H9 (cell line): ENCODE data around the gene TIGD1. TPM values are rescaled to one million over a fixed set of nuclear protein-coding genes. Genes with fewer than 3 reads are reported as not detected.

ENCODE experiments used
- DNase-seq: peaks from one replicate; pipeline ENCODE4 v3.0.0-alpha.2; 2017
- H2AFZ ChIP-seq: one replicate; pipeline ENCODE4 v1.6.1; 2013; ENCODE audit warnings: mild to moderate bottlenecking, low read length, control low read depth, moderate library complexity
- H2AK5ac ChIP-seq: 2 replicates; pipeline ENCODE4 v1.6.1; 2013; ENCODE audit warnings: low read length, control low read depth, mixed read lengths; ENCODE audit not compliant: insufficient read length
- H2BK120ac ChIP-seq: one replicate; pipeline ENCODE4 v1.6.1; 2013; ENCODE audit warnings: low read depth, mild to moderate bottlenecking, low read length, control low read depth, inconsistent platforms; ENCODE audit not compliant: poor library complexity, severe bottlenecking
- H2BK12ac ChIP-seq: 2 replicates; pipeline ENCODE4 v1.6.1; 2013; ENCODE audit warnings: low read length, control low read depth, mixed read lengths, low read depth; ENCODE audit not compliant: insufficient read length
- H2BK15ac ChIP-seq: 2 replicates; pipeline ENCODE4 v1.6.1; 2013; ENCODE audit warnings: low read depth, low read length, control low read depth
- H2BK20ac ChIP-seq: one replicate; pipeline ENCODE4 v1.6.1; 2013; ENCODE audit warnings: low read depth, mild to moderate bottlenecking, low read length, control low read depth, inconsistent platforms; ENCODE audit not compliant: poor library complexity, severe bottlenecking
- H2BK5ac ChIP-seq: 2 replicates; pipeline ENCODE4 v1.6.1; 2013; ENCODE audit warnings: low read length, control low read depth, mixed read lengths; ENCODE audit not compliant: insufficient read length
- H3K14ac ChIP-seq: 2 replicates; pipeline ENCODE4 v1.6.1; 2013; ENCODE audit warnings: low read length, control low read depth; ENCODE audit not compliant: insufficient read depth
- H3K18ac ChIP-seq: 2 replicates; pipeline ENCODE4 v1.6.1; 2013; ENCODE audit warnings: low read depth, mild to moderate bottlenecking, mixed read lengths, low read length, control low read depth; ENCODE audit not compliant: insufficient read length
- H3K23ac ChIP-seq: 2 replicates; pipeline ENCODE4 v1.6.1; 2013; ENCODE audit warnings: low read length, control low read depth, mixed read lengths, low read depth; ENCODE audit not compliant: insufficient read length
- H3K23me2 ChIP-seq: 2 replicates; pipeline ENCODE4 v1.6.1; 2013; ENCODE audit warnings: low read depth, mild to moderate bottlenecking, mixed read lengths, low read length, control low read depth; ENCODE audit not compliant: insufficient read length, poor library complexity, severe bottlenecking
- H3K27ac ChIP-seq: 2 replicates; pipeline ENCODE4 v1.5.1; 2013; ENCODE audit warnings: low read length, control low read depth, mixed read lengths, low read depth; ENCODE audit not compliant: insufficient read length
- H3K27me3 ChIP-seq: 2 replicates; pipeline ENCODE4 v1.6.1; 2013; ENCODE audit warnings: low read length, control low read depth, inconsistent platforms; ENCODE audit not compliant: insufficient read depth
- H3K4ac ChIP-seq: 2 replicates; pipeline ENCODE4 v1.6.1; 2013; ENCODE audit warnings: low read depth, mild to moderate bottlenecking, control low read depth, inconsistent platforms, low read length, moderate library complexity
- H3K4me1 ChIP-seq: 2 replicates; pipeline ENCODE4 v1.6.1; 2013; ENCODE audit warnings: low read length, control low read depth, inconsistent platforms; ENCODE audit not compliant: insufficient read depth
- H3K4me2 ChIP-seq: 2 replicates; pipeline ENCODE4 v1.6.1; 2013; ENCODE audit warnings: low read length, control low read depth, mixed read lengths; ENCODE audit not compliant: insufficient read length, insufficient read depth
- H3K56ac ChIP-seq: 2 replicates; pipeline ENCODE4 v1.6.1; 2013; ENCODE audit warnings: low read depth, mild to moderate bottlenecking, mixed read lengths, low read length, control low read depth; ENCODE audit not compliant: insufficient read length
- H3K79me1 ChIP-seq: 2 replicates; pipeline ENCODE4 v1.6.1; 2013; ENCODE audit warnings: low read depth, mild to moderate bottlenecking, moderate library complexity, low read length, control low read depth, inconsistent platforms; ENCODE audit not compliant: insufficient read depth, poor library complexity, severe bottlenecking
- H3K79me2 ChIP-seq: 2 replicates; pipeline ENCODE4 v1.6.1; 2013; ENCODE audit warnings: low read length, control low read depth, inconsistent platforms; ENCODE audit not compliant: insufficient read depth
- H3K9ac ChIP-seq: 2 replicates; pipeline ENCODE4 v1.6.1; 2013; ENCODE audit warnings: low read length, control low read depth, mixed read lengths; ENCODE audit not compliant: insufficient read length; ENCODE audit errors: extremely low read depth
- H3K9me3 ChIP-seq: one replicate; pipeline ENCODE4 v1.6.1; 2013; ENCODE audit warnings: low read depth, low read length, inconsistent platforms; ENCODE audit not compliant: control insufficient read depth
- H3T11ph ChIP-seq: one replicate; pipeline ENCODE4 v1.6.1; 2013; ENCODE audit warnings: mild to moderate bottlenecking, low read length, control low read depth, inconsistent platforms
- H4K20me1 ChIP-seq: one replicate; pipeline ENCODE4 v1.6.1; 2013; ENCODE audit not compliant: control insufficient read depth, insufficient read length, insufficient read depth
- H4K5ac ChIP-seq: 2 replicates; pipeline ENCODE4 v1.6.1; 2013; ENCODE audit warnings: low read depth, mild to moderate bottlenecking, mixed read lengths, low read length, control low read depth; ENCODE audit not compliant: insufficient read length
- H4K8ac ChIP-seq: replicated peaks from 2 replicates; pipeline ENCODE4 v1.6.1; 2013; ENCODE audit warnings: low read length, control low read depth, mixed read lengths, low read depth; ENCODE audit not compliant: insufficient read length
- H4K91ac ChIP-seq: 2 replicates; pipeline ENCODE4 v1.6.1; 2013; ENCODE audit warnings: low read depth, mild to moderate bottlenecking, moderate library complexity, mixed read lengths, low read length, control low read depth; ENCODE audit not compliant: insufficient read length
- H3K27ac Mint-ChIP-seq, 3 experiments: 2 replicates in 2 of 3; 3 replicates in 1 of 3; pipeline ENCODE4 v1.8.0; 2020 to 2021; ENCODE audit warnings: mixed read lengths in 3 of 3, mild to moderate bottlenecking in 1 of 3, moderate library complexity in 1 of 3
- H3K27me3 Mint-ChIP-seq: 2 replicates; pipeline ENCODE4 v1.8.0; 2021; ENCODE audit warnings: low read depth, mild to moderate bottlenecking, moderate library complexity, mixed read lengths
- H3K36me3 Mint-ChIP-seq, 3 experiments: 2 replicates in 2 of 3; 3 replicates in 1 of 3; pipeline ENCODE4 v1.8.0; 2020 to 2021; ENCODE audit warnings: low read depth in 3 of 3, mixed read lengths in 3 of 3; ENCODE audit not compliant: insufficient read depth in 1 of 3
- H3K4me1 Mint-ChIP-seq, 2 experiments: 2 replicates each; pipeline ENCODE4 v1.8.0; 2020; ENCODE audit warnings: mixed read lengths in 2 of 2
- H3K4me3 Mint-ChIP-seq, 2 experiments: 2 replicates in 1 of 2; 3 replicates in 1 of 2; pipeline ENCODE4 v1.8.0; 2020 to 2021; ENCODE audit warnings: mild to moderate bottlenecking in 2 of 2, mixed read lengths in 2 of 2, moderate library complexity in 1 of 2
- H3K9me3 Mint-ChIP-seq, 2 experiments: 2 replicates in 1 of 2; 3 replicates in 1 of 2; pipeline ENCODE4 v1.8.0; 2020; ENCODE audit warnings: mild to moderate bottlenecking in 2 of 2, mixed read lengths in 2 of 2, moderate library complexity in 1 of 2
- CTCF ChIP-seq: fragments of 200-600 bp; sonication (generic); conservative IDR thresholded peaks from 3 replicates; pipeline ENCODE4 v1.8.0; 2021; ENCODE audit warnings: antibody characterized with exemption, mild to moderate bottlenecking
- WGBS: extraction: QIAGEN DNeasy Blood & Tissue Kit; methylation state at CpG from one replicate; pipeline ENCODE4 v1.1.7; 2013; ENCODE audit warnings: missing lambda C conversion rate, low lambda C conversion rate, mixed read lengths; ENCODE audit not compliant: insufficient read length; ENCODE audit errors: extremely low coverage; 5-methylcytosine and 5-hydroxymethylcytosine counted together
- total RNA-seq: library from RNA; stranded (reverse); gene quantifications from 2 replicates; pipeline ENCODE4 v1.2.1, GENCODE V29; 2021

The TIGD1 gene
- total RNA-seq, 1 experiment from 2014 or later, result 6.3 TPM

GRCh38 chr2:232578626-232579025 lies 28.3 kb upstream of the TIGD1 start:
- H2AK5ac ChIP-seq, result no peak overlapping the region
- no peak overlapping the region for H2BK20ac ChIP-seq
- no CpG with 5 or more reads among the region's 2 CpGs for WGBS
- no peak overlapping the region for H3K27ac ChIP-seq
- no peak overlapping the region for H3T11ph ChIP-seq
- H3K56ac ChIP-seq, result no peak overlapping the region
- Mint-ChIP-seq H3K4me1 (no peaks in the 10 kb centered on the region), H3K27ac (no peak overlapping the region), H3K4me3 (no peak overlapping the region), H3K36me3 (peaks cover 12 to 54% (median 41%) of the 10 kb centered on the region in 3 experiments; a peak in 6 of 7 replicates), H3K27me3 (no peaks in the 10 kb centered on the region), H3K9me3 (no peaks in the 10 kb centered on the region)
- H3K79me1 ChIP-seq, result no peaks in the 10 kb centered on the region
- H3K9me3 ChIP-seq, result no peaks in the 10 kb centered on the region
- H2BK5ac ChIP-seq, result no peak overlapping the region
- H3K4me1 ChIP-seq, result no peaks in the 10 kb centered on the region
- no peak for TF ChIP-seq CTCF
- no peaks in the 10 kb centered on the region for H3K23me2 ChIP-seq
- H4K20me1 ChIP-seq, result no peaks in the 10 kb centered on the region
- H3K14ac ChIP-seq, result no peak overlapping the region
- H4K8ac ChIP-seq, result no peak overlapping the region
- H2AFZ ChIP-seq, result no peak overlapping the region
- no peaks in the 10 kb centered on the region for H3K27me3 ChIP-seq
- no peak overlapping the region for H2BK120ac ChIP-seq
- DNase-seq, result no peak
- H4K5ac ChIP-seq, result no peak overlapping the region
- H3K23ac ChIP-seq, result no peak overlapping the region
- no peak overlapping the region for H2BK12ac ChIP-seq
- no peaks in the 10 kb centered on the region for H3K79me2 ChIP-seq
- no peak overlapping the region for H3K4me2 ChIP-seq
- H3K9ac ChIP-seq, result no peak overlapping the region
- no peak overlapping the region for H4K91ac ChIP-seq
- no peak overlapping the region for H3K18ac ChIP-seq
- no peak overlapping the region for H2BK15ac ChIP-seq
- no peak overlapping the region for H3K4ac ChIP-seq
